SK-MEL-5 (cell line): ENCODE results near the gene SNHG17. TPM values are rescaled to one million over a fixed set of nuclear protein-coding genes. Genes with fewer than 3 reads are reported as not detected.
"Not testable (repeated sequence)": the region's sequence is repeated elsewhere in the genome, so short reads cannot be mapped to it uniquely, and the experiment has no call there.

Experiments
- DNase-seq: peaks from one replicate; pipeline ENCODE4 v3.0.0-alpha.2; 2016; ENCODE audit warnings: low read depth, low spot score
- in situ Hi-C: cut with HindIII; loops from 2 replicates; pipeline ENCODE4 v1.10.0; 2016; ENCODE audit warnings: low sequenced_read_pairs, high pct_unique_total_duplicates, low pct_unique_long_range_greater_than_20kb
- total RNA-seq: library from RNA; depleted of rRNA; stranded (reverse); fragments of >200 nt; shearing (Covaris generic); gene quantifications from 2 replicates; pipeline ENCODE4 v1.2.3, GENCODE V29; 2014

The SNHG17 gene
- total RNA-seq, 1 experiment from 2014 or later: 17.3 TPM

DNA sequence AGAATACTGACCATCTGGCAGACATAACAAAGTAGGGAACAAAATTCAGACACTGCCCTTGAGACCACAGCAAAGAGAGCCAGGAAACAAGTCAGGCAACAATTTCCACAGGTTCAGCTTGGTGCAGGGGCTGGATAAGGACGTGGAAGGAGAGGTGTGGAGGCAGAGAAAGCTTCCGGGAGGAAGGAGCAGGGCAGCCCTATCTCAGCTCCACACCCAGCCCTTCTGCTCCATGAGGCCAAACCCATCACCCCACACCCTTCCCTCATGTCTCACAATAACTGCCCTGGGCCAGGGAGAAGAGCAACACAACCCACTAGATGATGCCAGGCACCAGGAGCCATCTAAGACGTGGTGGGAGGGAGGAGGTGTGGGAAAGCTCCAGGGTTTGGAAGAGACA is 5.8 kb downstream of the SNHG17 start:
- in situ Hi-C loops: no loop called here
- no peak for DNase-seq

DNA sequence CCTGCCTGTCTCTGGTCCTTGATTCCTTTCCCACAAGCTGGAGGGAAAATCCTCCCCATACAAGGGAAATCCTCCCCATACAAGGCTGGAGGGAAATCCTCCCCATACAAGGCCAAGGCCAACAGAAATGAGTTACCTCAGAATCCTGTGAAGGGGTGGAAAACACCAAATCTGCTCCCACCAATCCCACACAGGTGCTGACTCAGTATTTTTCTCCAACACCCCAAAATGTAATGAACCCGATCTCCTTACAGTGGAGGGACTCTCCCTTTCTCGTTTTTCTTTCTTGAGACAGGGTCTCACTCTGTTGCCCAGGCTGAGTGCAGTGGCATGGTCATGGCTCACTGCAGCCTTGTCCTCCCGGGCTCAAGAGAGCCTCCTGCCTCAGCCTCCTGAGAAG is 6.3 kb downstream of the SNHG17 start:
- DNase-seq: no peak
- in situ Hi-C loops: no loop called here

DNA sequence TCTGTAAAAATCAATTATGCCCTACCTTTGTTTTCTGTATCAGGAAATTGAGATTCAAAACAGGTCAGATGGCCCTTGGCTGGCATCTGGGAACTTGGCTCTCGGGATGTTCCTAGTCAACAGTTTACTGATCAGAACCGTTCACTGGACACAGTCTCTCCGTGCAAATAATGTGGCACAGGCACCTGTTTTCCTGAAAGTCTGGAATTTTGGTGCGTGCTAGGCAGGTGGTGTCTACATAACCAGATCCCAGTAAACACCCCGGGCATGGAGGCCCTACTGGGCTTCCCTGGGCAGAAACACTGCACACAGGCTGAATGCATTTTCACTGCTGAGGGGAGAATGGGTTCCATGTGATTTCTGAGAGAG is 7.5 kb downstream of the SNHG17 start:
- no peak for DNase-seq
- in situ Hi-C loops: no loop called here

DNA sequence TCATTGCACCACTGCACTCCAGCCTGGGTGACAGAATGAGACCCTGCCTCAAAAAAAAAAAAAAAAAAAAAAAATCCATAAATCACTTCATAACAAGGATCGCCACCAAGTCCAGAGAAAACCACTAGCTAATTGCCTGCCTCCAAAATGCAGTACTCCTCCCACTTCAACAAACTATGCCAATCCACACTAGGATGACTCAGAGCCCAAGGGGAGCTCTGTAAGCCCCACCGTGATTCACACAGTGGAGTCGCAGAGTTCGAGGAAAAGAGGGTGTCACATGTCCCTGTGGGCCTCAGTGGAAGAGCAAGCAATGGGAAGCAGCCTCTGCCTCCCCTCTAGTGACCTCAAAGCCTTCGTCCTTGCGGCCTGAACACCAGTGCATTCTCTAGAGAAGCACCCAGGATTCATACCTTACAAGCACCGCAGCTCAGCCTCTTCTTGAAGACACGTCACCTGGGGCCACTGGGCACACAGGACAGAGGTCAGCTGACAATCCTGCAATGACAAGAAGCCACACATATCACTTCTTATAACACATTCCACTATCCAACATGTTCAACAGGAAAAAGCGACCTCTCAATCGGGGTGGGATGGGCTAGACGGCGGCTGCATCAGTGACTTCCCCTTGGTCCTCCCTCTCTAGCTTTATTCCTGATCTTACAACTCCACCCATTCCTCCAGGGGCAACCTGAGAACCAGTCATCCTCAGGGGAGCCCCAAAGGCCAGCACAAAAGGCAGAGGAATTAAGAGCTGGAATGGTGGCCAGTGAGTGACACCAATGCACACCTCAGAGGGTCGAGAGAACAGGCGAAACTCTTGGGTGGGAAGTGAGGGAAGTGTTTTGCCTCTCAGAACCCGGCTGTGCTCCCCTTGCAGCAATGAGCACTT is 8.9 kb downstream of the SNHG17 start:
- in situ Hi-C loops: no loop called here
- peak; percentile 49 for DNase-seq

DNA sequence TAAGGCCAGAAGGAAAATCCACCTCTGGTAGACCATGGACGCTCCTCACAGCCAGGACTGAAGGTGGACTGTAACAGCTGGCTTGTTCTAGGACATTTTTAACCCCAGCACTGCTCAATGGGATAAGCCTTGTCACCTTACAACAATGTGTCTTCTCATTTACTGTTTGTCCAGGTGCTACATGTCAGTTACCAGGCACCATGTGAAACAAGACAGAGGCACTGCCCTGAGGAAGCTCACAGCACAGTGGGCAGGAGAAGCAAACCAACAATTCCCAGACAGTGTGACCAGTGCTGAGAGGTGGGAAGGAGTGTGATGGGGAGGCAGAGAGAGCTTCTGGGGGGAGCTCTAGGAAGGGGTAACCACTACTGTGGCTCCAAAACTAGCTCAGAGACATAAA is 10.7 kb downstream of the SNHG17 start:
- no peak for DNase-seq
- in situ Hi-C loops: no loop called here

DNA sequence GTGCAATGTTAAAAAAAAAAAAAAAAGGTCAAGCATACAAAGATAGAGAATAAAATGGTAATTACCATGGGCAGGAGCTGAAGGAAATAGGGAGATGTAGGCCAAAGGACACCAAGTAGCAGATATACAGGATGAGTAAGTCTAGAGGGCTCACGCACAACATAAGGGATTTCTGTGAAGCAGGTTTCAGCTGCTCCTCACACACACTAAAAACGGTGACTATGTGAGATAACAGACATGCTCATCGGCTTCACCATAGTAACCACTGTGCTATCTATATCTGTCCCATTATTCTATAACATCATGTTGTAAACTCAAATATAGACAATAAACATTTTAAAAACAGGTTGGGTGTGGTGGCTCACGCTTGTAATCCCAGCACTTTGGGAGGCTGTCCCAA is 11.6 kb downstream of the SNHG17 start:
- in situ Hi-C loops: no loop called here

DNA sequence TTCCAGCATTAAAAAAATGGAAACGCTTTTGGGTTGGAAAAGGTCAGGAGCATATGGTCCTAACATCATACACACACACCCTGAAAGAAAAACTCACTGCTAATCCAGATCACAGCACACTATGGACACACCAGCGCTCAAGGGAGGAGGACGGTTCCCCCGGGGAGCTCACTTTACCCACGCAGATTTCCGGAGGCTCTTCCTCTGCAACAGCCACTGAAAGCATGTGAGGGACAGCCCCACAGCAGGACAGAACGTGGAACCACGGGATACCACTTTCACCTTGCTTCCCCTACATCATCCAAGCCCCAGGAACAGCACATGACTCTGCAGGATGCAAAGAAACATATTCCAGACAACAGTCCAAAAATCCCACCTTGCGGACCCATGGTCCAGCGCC is 13.2 kb downstream of the SNHG17 start:
- in situ Hi-C loops: no loop called here
- no peak for DNase-seq

More for the DNA sequence above, 11.6 kb downstream of the SNHG17 start:
- DNase-seq: no peak

DNA sequence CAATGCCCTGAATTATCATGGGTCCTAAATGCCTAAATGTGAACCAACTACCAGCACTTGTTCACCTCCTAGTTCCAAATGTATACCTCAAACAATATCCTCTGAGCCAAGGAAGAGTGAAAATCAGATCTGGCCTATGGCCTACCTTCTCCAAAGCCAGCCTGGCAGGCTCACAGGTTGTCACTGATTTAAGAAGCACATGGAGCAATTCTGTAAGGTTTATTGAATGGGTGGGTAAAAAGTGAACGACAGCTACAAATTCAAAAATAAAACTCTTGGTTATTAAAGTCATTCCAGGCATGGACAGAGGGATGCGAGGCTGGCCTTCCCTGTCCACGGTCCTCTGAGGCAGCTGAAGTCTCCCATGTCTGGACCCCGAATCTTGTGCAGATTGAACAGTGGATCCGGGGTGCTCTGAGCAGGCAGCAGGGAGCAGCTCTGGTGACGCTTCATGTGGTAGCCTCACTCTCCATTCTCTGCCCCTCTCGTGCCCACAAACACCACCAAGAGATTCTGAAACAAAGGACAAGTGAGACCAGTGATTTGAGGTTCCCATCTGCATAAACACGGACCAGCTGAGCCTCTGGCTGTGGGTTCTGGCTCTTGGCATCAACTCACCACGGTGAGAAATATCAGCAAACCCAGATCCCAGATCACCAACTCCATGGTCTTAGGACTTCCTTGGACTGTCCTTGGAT is 14.6 kb downstream of the SNHG17 start:
- DNase-seq: no peak
- in situ Hi-C loops: no loop called here

DNA sequence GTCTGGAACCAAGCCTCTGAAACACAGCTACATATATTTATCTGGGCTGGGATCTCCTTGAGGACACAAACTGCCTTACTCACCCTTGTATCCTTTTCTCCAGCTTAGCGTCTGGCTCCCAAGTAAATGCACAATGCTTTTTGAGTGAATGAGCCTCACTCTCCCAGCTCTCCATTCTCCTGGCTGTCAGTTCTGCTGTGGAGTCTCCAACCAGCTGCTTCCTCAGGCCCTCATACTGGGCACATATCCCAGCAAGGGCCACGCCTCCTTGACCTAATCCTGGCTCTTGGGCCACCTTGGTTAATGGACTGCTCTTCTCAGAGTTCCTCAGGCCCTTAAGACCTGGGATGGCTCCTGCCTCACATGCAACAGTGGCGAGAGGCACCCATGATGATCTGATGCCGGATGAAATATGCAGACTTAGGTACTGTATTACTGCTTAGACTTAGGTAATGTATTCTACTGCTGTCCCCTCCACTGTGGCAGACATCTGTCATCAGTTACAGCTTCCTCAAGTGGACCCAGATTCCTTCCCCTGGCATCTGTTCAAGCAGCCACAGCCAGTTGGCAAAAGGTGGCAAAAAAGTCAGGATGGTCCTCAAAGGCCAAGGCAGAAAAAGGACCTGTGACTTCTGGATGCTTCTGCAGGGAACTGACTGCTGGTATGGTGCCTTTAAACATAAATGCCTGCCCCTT is 16.5 kb downstream of the SNHG17 start:
- in situ Hi-C loops: no loop called here
- peak; percentile 28 for DNase-seq

DNA sequence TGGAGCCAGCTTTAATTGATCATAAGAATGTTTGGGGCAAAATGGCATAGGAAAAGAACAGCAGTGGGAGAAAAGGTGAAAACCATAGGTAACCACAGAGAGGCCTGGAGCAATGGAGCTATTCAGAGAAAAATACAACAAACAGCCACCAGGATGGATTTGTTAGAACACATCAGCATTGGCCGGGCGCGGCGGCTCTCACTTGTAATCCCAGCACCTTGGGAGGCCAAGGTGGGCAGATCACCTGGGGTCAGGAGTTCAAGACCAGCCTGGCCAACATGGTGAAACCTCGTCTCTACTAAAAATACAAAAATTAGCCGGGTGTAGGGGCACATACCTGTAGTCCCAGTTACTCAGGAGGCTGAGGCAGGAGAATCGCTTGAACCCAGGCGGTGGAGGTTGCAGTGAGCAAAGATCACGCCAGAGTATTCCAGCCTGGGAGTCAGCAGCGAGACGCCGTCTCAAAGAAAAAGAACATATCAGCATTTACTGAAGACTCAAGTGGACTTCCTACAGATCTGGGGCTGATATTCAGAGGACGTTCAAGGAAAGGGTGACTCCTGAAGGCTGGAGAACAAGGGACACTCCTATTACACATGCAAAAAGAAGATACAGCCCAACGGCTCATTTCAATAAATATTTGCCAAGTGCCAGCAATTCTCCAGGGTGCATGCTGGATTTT is 20.2 kb downstream of the SNHG17 start:
- no peak for DNase-seq
- in situ Hi-C loops: no loop called here

DNA sequence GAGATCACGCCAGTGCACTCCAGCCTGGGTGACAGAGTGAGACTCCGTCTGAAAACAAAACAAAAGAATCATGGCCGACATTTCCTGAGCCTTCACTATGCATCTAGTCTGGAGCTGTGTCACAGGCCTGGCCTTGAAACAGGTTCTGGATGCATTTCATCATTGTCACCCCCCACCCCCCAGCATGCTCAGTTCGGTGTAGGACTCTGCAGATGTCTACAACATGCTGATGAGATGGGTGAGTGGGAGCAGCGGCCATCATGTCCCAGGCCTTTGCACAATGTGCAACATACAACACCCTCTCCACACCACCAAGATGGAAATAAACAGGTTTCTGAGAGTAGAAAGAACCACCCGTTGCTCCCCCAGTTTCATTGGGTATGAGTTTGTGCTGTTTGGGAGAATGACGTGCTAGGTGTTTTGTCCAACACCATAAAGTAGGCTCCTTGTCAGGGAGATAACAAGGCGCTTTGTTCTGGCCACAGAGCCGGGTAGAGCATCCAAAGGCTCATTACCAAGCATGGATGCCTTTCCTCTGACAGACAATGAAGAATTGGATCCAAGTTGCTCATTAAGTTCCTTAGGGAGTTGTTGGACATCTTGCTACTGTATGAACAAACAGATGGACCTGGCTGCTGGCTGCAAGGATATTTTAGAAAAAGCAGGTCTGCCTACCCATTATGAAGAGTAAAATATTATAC is 22.1 kb downstream of the SNHG17 start:
- no peak for DNase-seq
- in situ Hi-C loops: no loop called here

DNA sequence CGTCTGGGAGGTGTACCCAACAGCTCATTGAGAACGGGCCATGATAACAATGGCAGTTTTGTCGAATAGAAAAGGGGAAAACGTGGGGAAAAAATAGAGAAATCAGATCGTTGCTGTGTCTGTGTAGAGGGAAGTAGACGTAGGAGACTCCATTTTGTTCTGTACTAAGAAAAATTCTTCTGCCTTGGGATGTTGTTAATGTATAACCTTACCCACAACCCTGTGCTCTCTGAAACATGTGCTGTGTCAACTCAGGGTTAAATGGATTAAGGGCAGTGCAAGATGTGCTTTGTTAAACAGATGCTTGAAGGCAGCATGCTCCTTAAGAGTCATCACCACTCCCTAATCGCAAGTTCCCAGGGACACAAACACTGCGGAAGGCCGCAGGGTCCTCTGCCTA is 27.3 kb downstream of the SNHG17 start:
- DNase-seq, in situ Hi-C loops: not testable (repeated sequence)

DNA sequence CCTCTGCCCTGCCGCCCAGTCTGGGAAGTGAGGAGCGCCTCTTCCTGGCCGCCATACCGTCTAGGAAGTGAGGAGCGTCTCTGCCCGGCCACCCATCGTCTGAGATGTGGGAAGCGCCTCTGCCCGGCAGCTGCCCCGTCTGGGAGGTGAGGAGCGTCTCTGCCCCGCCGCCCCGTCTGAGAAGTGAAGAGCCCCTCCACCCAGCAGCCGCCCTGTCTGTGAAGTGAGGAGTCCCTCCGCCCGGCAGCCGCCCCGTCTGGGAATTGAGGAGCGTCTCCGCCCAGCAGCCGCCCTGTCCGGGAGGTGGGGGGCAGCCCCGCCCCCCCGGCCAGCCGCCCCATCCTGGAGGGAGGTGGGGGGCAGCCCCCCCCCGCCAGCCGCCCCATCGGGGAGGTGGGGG is 27.8 kb downstream of the SNHG17 start:
- in situ Hi-C loops: no loop called here

DNA sequence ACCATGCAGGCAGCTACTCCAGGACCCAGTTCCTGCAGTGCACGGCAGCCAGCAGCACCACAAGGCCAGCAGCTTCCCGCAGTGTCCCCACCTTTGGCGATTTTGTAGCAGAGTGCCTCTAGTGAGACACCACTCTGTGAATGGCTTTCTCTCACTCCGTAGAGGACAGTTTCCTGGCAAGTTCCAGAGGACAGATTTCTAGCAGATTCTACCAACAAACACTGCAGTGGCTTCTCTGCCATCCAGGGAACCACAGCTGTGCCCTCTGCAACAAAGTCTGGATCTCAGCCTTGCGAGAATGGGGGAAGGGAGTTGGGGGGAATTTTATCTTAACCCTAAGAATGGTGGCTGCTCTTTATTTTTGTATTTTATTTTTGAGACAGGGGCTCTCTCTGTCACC is 28.7 kb downstream of the SNHG17 start:
- in situ Hi-C loops: no loop called here

More for the DNA sequence above, 27.8 kb downstream of the SNHG17 start:
- no peak for DNase-seq

DNA sequence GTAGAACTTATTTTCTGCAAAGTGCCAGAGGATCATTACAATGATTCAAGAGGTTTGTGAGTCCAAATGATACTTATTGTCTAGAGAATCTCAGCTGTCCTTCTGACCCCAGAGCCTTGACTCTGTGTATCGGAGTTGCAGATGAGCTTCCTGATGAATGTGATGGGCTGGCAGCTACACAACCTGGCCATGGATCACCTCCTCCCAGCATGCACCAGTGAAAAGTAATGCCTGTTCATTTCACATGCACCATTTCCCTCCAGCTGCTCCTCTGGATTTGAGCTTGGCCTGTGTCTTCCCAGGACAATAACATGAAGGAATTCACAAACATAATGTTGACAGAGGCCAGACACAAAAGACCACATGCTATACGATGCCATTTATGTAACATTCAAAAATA is 30.0 kb downstream of the SNHG17 start:
- no peak for DNase-seq
- in situ Hi-C loops: no loop called here

More for the DNA sequence above, 28.7 kb downstream of the SNHG17 start:
- DNase-seq: no peak

DNA sequence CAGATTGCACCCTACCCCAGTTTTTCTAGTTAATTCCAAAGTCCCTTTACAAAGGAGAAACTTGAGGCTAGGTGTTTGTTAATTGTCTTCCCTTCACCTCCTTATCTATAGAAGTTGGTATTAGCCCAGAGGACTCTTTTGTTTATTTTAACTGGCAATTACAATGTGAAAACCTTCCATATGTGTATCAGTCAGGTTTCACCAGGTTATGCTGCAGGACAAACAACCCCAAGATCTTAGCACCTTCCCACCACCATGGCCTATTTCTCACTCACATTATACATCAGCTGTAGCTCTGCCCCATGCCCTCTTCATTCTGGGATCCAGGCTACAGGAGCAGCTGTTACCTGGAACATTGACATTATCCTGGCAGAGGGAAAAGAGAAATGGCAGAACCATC is 31.1 kb downstream of the SNHG17 start:
- no peak for DNase-seq
- in situ Hi-C loops: no loop called here

DNA sequence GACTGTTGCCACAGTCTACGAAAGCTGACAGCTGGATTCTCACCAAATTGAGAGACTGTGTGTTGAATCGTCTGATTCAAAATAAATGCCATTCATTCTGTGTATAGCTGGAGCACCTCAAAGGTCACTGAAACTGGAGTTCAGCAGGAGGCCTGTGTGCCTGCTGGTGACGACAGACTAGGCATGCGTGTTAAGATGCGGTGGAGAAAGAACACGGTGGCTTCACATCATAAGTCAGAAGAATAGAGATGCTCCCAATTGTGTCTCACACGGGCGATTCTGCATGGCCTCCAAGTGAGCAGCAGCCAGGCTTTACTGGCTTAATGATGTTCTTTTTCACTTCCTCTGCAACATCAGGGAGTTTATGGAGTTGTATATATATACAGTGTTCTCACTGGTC is 32.3 kb downstream of the SNHG17 start:
- DNase-seq: peak; percentile 71
- in situ Hi-C loops: no loop called here
